Stimulated activated CD8-positive, alpha-beta memory T cell treated with anti-CD3 and anti-CD28 coated beads, Interleukin-15, amount 100 ng/mL, for 1 hour (primary cell): ENCODE data around the gene SANBR.

Source experiments
- DNase-seq: peaks from one replicate; pipeline ENCODE4 v3.0.0-alpha.2; 2020; ENCODE audit warnings: low read depth

The SANBR gene

GRCh38 chr2:61090386-61090921 lies 24.8 kb downstream of the SANBR start:
- no peak for DNase-seq

GRCh38 chr2:61091485-61091884 lies 25.8 kb downstream of the SANBR start:
- DNase-seq: no peak

GRCh38 chr2:61096438-61096837 lies 30.8 kb downstream of the SANBR start:
- DNase-seq: no peak

- no peak for DNase-seq
Measured at GRCh38 chr2:61100801-61101200, 35.1 kb downstream of the SANBR start.

GRCh38 chr2:61109291-61109690 lies 43.6 kb downstream of the SANBR start:
- DNase-seq: no peak

GRCh38 chr2:61111708-61112107 lies 46.0 kb downstream of the SANBR start:
- no peak for DNase-seq

- no peak for DNase-seq
Measured at GRCh38 chr2:61114147-61114546, 48.5 kb downstream of the SANBR start.
